ENCODE results near the gene CCDC85C. TPM values are rescaled to one million over a fixed set of nuclear protein-coding genes. Genes with fewer than 3 reads are reported as not detected.

The CCDC85C gene
- total RNA-seq, 1 experiment from 2014 or later = 33.2 TPM

DNA sequence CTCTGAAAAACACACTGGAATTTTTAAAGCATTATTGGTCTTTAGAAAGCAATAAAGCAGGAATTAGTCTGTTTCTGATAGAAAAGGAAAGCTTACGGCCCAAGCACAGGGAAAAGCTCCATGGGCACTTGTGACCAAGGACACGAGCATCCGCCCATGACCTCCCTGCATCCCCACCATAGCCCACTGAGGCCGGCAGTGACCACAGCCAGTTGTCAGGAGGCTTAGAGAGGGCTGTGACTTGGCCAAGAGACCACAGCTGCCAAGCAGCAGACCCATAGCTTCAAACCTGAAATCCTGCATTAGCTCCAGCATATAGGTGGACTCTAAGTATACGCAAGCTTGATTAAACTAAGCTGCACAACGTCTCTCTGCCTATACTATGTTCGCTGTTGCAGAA, 132.3 kb downstream of the CCDC85C start:
- Histone ChIP-seq H3T11ph (ENCODE audit: low read length) (no peak overlapping the region), H3K79me1 (ENCODE audit: insufficient read depth, low read depth, low read length, poor library complexity, severe bottlenecking) (peaks cover 14% of the 10 kb centered on the region), H4K91ac (ENCODE audit: insufficient read length, low read depth, low read length) (no peak overlapping the region), H2BK120ac (ENCODE audit: low read depth, low read length, poor library complexity, severe bottlenecking) (no peak overlapping the region), H2BK20ac (ENCODE audit: low read depth, low read length, poor library complexity, severe bottlenecking) (no peak overlapping the region), H2AFZ (ENCODE audit: low read length) (no peak overlapping the region), H3K79me2 (ENCODE audit: insufficient read depth, low read length) (peaks cover 49% of the 10 kb centered on the region; the same call in 1 of the 2 replicates), H3K4me2 (ENCODE audit: insufficient read depth, insufficient read length, low read length) (no peak overlapping the region), H3K23me2 (ENCODE audit: insufficient read length, low read depth, low read length, poor library complexity, severe bottlenecking) (no peaks in the 10 kb centered on the region), H3K4me1 (ENCODE audit: insufficient read depth, low read length) (peaks cover 2% of the 10 kb centered on the region; the same call in 1 of the 2 replicates), H4K5ac (ENCODE audit: insufficient read length, low read depth, low read length) (no peak overlapping the region), H3K9me3 (ENCODE audit: control insufficient read depth, low read depth, low read length) (no peaks in the 10 kb centered on the region), H3K56ac (ENCODE audit: insufficient read length, low read depth, low read length) (no peak overlapping the region), H2BK15ac (ENCODE audit: low read depth, low read length) (no peak overlapping the region), H3K27me3 (ENCODE audit: insufficient read depth, low read length) (no peaks in the 10 kb centered on the region), H4K8ac (replicated peaks; ENCODE audit: insufficient read length, low read depth, low read length) (no peak overlapping the region), H2BK5ac (ENCODE audit: insufficient read length, low read length) (no peak overlapping the region), H3K23ac (ENCODE audit: insufficient read length, low read depth, low read length) (no peak overlapping the region), H3K14ac (ENCODE audit: insufficient read depth, low read length) (no peak overlapping the region), H2AK5ac (ENCODE audit: insufficient read length, low read length) (no peak overlapping the region), H3K9ac (ENCODE audit: extremely low read depth, insufficient read length, low read length) (no peak overlapping the region), H3K18ac (ENCODE audit: insufficient read length, low read depth, low read length) (no peak overlapping the region), H3K4ac (ENCODE audit: low read depth, low read length) (no peak overlapping the region), H3K27ac (ENCODE audit: insufficient read length, low read depth, low read length) (no peak overlapping the region), H2BK12ac (ENCODE audit: insufficient read length, low read depth, low read length) (no peak overlapping the region), H4K20me1 (ENCODE audit: control insufficient read depth, insufficient read depth, insufficient read length) (no peaks in the 10 kb centered on the region)
- Mint-ChIP-seq H3K4me3 (no peak overlapping the region; a peak in 1 of 5 replicates), H3K4me1 (peaks cover 38 to 39% of the 10 kb centered on the region in 2 experiments), H3K36me3 (ENCODE audit: insufficient read depth in 1 of 3, low read depth in 3 of 3) (no peaks in the 10 kb centered on the region), H3K27me3 (ENCODE audit: low read depth) (no peaks in the 10 kb centered on the region), H3K9me3 (no peaks in the 10 kb centered on the region), H3K27ac (no peak overlapping the region)
- WGBS (ENCODE audit: extremely low coverage, insufficient read length, low lambda C conversion rate) = no CpG with 5 or more reads among the region's 7 CpGs
- no peak for DNase-seq
- TF ChIP-seq, protein P1, sequence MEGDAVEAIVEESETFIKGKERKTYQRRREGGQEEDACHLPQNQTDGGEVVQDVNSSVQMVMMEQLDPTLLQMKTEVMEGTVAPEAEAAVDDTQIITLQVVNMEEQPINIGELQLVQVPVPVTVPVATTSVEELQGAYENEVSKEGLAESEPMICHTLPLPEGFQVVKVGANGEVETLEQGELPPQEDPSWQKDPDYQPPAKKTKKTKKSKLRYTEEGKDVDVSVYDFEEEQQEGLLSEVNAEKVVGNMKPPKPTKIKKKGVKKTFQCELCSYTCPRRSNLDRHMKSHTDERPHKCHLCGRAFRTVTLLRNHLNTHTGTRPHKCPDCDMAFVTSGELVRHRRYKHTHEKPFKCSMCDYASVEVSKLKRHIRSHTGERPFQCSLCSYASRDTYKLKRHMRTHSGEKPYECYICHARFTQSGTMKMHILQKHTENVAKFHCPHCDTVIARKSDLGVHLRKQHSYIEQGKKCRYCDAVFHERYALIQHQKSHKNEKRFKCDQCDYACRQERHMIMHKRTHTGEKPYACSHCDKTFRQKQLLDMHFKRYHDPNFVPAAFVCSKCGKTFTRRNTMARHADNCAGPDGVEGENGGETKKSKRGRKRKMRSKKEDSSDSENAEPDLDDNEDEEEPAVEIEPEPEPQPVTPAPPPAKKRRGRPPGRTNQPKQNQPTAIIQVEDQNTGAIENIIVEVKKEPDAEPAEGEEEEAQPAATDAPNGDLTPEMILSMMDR (conservative IDR thresholded peaks at IDR 0.05) = no peak
